Hair follicular keratinocyte (primary cell): ENCODE results near the gene NCEH1. TPM values are rescaled to one million over a fixed set of nuclear protein-coding genes. Genes with fewer than 3 reads are reported as not detected.

ENCODE experiments used
- total RNA-seq: library from RNA; depleted of rRNA; stranded (reverse); fragments of >200 nt; gene quantifications from 2 replicates; pipeline ENCODE4 v1.2.3, GENCODE V29; 2015

Gene NCEH1
- total RNA-seq = 18.1 and 20.0 TPM in 2 replicates

GRCh38 chr3:172710664-172711453 is at the start of gene NCEH1:
Gene NCEH1 (minus strand): TSS chr3:172711067. CDS start chr3:172710984, 83 bp downstream.

GRCh38 chr3:172750368-172751174 is 39.7 kb upstream of the NCEH1 start, which contains the start of gene ECT2:
Gene ECT2 (plus strand): TSS chr3:172750726. CDS start chr3:172754531, 3,805 bp downstream.

Other genes starting within 250 kb of the NCEH1 start
- gene TNFSF10, start 187.6 kb downstream of the NCEH1 start, total RNA-seq = 15.1 and 30.1 TPM in 2 replicates
- 34.7 and 59.1 TPM in 2 replicates for gene ECT2, start 39.7 kb upstream of the NCEH1 start, total RNA-seq